T follicular helper cell (primary cell): Measurements from ENCODE around the gene REPS2.

ENCODE experiments used
- DNase-seq: peaks from one replicate; pipeline ENCODE4 v3.0.0-alpha.2; 2020; ENCODE audit warnings: low read depth

Gene REPS2

DNA sequence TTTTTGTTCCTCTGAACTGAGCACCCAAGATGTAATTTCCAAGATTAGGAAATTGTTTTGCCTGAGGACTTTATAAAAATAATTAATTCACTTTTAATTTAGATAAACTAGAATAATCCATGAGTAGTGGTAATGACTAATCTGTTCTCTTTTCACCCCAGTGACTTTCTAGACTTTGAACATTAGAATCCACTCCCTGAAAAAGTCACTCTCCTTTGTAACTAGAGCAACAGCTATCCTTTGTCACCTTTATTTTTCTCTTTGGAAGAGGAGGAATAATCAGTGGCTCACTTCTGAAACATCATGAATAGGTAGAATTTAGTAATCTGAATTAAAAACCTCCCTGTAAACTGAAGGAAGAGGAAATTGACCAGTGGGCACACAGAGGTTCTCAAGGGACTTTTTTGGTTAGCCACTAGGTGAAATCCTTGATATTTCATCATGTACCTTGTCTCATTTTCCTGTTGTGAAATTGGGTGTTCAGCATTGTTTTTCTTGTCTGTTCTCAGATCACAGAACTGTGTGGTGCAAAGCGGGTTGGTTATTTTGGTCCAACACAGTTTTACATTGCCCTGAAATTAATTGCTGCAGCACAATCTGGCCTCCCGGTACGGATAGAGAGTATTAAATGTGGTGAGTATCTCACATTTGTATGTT lies 59.4 kb downstream of the REPS2 start:
- no peak for DNase-seq

DNA sequence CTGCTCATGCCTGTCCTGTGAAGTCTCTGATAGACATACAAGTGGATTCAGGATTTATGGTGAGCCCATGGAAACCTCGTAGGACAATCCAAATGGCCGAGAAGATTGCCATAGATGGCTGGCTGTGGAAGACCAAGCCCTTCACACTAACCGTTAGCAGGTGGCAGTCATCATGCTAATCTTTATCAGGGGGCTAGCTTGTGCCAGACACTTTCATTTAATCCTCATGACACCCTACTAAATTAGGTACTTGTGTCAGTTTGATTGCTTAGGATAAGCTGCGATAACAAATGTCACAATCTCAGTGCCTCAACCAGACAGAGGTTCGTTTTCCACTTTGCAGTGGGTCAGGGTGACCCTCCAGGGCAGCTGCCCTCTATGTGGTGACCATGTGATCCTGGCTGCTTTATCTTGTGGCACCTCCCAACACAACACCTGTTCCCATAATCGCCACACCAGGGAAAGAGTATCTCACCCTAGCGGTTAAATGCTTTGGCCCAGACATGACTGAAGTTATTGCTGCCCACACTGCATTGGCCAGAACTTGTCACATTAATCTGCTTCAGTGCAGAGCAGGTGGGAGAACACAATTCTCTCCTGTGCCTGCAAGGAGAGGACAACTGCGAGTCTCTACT lies 60.8 kb downstream of the REPS2 start:
- no peak for DNase-seq

DNA sequence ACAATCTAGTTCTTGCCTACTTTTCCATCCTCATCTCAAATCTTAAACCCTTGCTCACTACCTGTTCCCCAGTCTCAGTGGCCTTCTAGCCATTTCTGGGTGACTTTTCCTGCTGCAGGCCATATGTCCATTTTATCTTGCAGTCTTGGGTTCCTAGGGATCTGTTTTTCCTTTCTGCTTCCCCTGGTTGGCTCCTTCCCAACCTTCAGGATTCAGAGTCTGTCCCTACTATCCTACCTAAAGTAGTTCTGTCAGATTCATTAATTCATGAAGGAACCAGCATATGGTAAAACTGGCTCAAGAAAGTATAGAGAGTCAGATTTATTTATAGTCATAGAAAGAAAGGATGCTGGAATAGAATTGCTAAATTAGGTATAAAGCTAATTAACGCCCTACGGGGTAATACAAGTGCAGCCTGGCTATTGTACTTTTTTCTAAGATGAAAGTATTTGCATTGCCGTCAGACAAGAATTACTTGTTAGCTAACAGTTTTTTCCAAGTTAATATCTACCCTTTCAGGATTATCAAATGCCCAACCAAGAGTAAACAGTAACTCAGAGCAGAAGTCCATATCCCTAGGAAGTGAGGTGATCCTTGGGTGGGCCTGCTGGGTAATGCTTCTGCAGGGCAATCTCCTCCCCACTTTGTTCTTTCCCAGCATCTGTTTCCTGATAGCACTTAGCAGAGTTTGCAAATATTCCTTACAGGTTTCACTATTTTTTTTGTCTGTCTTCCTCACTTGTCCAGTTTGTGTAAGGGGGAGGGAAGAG lies 63.6 kb downstream of the REPS2 start:
- no peak for DNase-seq

DNA sequence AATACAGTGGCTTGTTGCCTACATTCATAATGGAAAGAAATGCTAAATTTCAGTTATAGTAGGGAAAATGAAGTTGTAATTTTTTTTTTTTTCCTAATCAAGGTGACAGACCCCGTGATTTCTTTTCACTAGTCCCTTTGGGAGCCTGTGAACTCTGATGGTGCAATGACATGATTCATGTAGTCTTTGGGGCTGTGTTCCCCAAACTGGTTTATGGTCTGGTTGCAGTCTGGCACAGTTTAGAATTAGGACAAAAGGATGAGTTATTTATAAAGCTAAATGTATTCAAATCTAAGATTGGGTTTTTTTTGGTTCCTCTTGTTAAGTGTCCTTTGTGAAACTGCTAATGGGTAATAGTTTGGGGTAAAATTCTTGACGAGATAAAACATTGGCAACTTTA lies 66.0 kb downstream of the REPS2 start:
- DNase-seq, result no peak

- no peak for DNase-seq
Observed at GRCh38 chrX:17014216-17014615, 67.8 kb downstream of the REPS2 start.

- DNase-seq, result no peak
Observed at GRCh38 chrX:17017134-17017533, 70.7 kb downstream of the REPS2 start.

- no peak for DNase-seq
Observed at GRCh38 chrX:17020356-17020755, 73.9 kb downstream of the REPS2 start.

- DNase-seq, result no peak
Observed at GRCh38 chrX:17020851-17021821, 74.7 kb downstream of the REPS2 start.

DNA sequence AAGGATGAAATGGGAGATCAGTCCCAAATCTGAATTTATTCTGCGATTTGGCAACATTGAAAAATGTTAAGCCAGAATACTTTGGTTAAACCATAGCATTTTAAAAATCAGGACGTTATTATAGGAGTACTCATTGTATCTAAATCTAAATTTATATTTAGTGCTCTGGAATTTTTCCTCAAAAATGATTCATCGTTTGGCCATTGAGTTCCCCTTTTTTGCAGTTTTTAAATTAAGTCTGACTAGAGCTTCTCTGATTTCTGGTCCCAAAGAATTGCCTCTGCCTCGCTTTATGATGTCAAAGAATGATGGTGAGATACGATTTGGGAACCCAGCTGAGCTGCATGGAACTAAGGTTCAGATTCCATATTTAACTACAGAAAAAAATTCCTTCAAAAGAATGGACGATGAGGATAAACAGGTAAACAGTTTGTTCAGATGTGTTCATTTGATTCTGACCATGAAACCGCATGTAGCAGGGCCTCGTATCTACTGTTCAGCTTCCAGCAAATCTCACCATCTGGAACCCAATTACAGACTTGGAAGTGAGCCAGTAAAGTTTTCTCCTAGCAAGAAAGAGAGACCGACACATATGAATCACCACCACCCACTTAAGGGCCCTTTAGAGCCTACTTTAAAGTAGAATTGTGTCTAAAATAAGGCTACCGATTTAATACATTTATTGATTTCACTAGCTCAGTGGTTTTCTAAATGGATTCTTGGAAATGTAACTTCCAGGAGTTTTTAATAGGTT lies 75.6 kb downstream of the REPS2 start:
- DNase-seq, result no peak

GRCh38 chrX:17023661-17024060 lies 77.2 kb downstream of the REPS2 start:
- DNase-seq, result no peak

GRCh38 chrX:17024886-17025285 lies 78.4 kb downstream of the REPS2 start:
- no peak for DNase-seq

- DNase-seq, result no peak
Observed at GRCh38 chrX:17025621-17026302, 79.3 kb downstream of the REPS2 start.

- no peak for DNase-seq
Observed at GRCh38 chrX:17027931-17028330, 81.5 kb downstream of the REPS2 start.

DNA sequence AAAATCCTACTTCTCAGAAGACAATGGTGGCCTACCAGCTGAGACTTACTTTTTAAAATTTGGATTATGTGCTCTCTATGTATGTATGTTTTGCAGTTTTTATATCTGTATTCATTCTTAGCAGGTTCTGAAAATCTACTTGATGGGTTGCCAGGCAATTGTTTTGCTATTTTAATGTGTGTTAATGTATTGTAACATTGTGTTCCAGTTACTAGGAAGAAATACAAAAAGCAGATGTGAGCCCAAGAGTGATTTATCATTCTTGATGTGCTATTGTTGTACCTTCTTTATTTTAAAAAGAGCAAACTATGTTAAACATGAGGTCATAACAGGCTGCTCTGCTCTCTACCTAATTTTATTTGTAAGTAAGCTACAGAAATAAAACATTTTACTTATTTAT lies 81.9 kb downstream of the REPS2 start:
- DNase-seq, result no peak

DNA sequence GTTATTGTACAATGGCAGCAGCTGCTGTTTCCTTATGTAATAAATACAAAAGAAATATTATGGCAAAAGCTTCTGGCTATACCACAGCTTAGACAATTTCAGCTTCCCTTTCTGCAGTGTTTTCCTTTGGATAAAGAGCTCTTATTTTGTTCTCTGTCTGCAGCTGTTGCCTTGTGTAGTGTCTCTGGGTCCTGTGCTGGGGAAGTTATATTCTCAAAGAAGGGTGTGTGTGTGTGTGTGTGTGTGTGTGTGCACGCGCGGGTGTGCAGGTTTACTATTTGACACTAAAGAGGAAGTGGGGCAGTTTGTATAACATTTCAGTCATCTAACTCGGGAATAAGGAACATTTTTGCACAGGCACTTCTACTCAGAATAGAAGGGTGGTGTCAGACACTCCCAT lies 83.6 kb downstream of the REPS2 start:
- no peak for DNase-seq

GRCh38 chrX:17030580-17031270 lies 84.3 kb downstream of the REPS2 start:
- DNase-seq, result no peak

GRCh38 chrX:17031827-17032226 lies 85.4 kb downstream of the REPS2 start:
- DNase-seq, result no peak

GRCh38 chrX:17032351-17032750 lies 85.9 kb downstream of the REPS2 start:
- DNase-seq, result no peak

DNA sequence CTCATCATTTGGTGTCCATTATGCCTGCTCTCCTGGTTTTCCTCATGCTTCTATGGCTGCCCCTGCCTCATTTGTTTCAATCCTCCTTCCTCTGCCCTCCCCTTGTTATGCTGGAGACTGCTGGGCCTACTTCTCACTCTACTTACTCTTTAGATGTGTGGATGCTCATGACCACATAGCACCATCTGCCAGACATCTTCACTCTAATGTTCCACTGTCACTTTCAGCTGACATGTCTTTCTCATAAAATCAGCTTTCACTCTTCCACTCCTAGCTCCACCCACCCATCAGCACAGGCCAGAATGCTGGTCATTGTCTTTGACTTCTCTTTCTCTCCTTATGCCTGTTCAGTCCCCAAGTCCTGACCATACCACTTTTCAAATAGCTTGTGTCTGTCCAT lies 86.8 kb downstream of the REPS2 start:
- no peak for DNase-seq

- no peak for DNase-seq
Observed at GRCh38 chrX:17035111-17035510, 88.7 kb downstream of the REPS2 start.
